ENCODE measurements around the gene ACVR1B. TPM values are rescaled to one million over a fixed set of nuclear protein-coding genes. Genes with fewer than 3 reads are reported as not detected.

Gene ACVR1B
- total RNA-seq, 2 experiments from 2014 or later, result 7.5 to 8.6 TPM

- ChIA-PET CTCF (interaction anchor here (1.1 to 19.7 kb wide), 5 partner anchors 8 to 62 kb away, joined by 6 to 411 read pairs (median 6); no protein-coding TSS in a partner anchor), POLR2A (interaction anchor here (0.7 to 2.0 kb wide), 2 partner anchors 13 to 38 kb away, joined by 3 to 5 read pairs; no protein-coding TSS in a partner anchor)
- H3K36me3 Mint-ChIP-seq (ENCODE audit: low read depth), result peaks cover 14% of the 10 kb centered on the region
- intact Hi-C loops (cut with micrococcal nuclease), result no loop called here
- ATAC-seq (no peak), DNase-seq (no peak)
- TF ChIP-seq CTCF (IDR thresholded peaks at IDR 0.05), result no peak
- no peak overlapping the region for H3K27ac Mint-ChIP-seq
- H3K4me3 Mint-ChIP-seq, result no peak overlapping the region
- no peaks in the 10 kb centered on the region for H3K9me3 Mint-ChIP-seq
- H3K27me3 Mint-ChIP-seq, result no peaks in the 10 kb centered on the region
- peaks cover 11% of the 10 kb centered on the region for H3K4me1 Mint-ChIP-seq (ENCODE audit: low read depth)
These were observed 33.2 kb downstream of the ACVR1B start for GRCh38 chr12:51984657-51985056.

GRCh38 chr12:51985154-51985835, 33.8 kb downstream of the ACVR1B start:
- intact Hi-C loops (cut with micrococcal nuclease), result no loop called here
- no peak for TF ChIP-seq CTCF (IDR thresholded peaks at IDR 0.05)
- H3K4me1 Mint-ChIP-seq (ENCODE audit: low read depth), result peaks cover 6% of the 10 kb centered on the region

GRCh38 chr12:51986834-51987233, 35.3 kb downstream of the ACVR1B start:
- DNase-seq, result no peak
- ChIA-PET POLR2A (no interaction called here), CTCF (interaction anchor here (1.0 to 19.7 kb wide), 2 partner anchors 35 to 591 kb away, joined by 3 to 411 read pairs; no protein-coding TSS in a partner anchor)
- TF ChIP-seq CTCF (IDR thresholded peaks at IDR 0.05), result no peak
- intact Hi-C loops (cut with micrococcal nuclease), result no loop called here
- H3K27me3 Mint-ChIP-seq, result no peaks in the 10 kb centered on the region
- H3K9me3 Mint-ChIP-seq, result no peaks in the 10 kb centered on the region
- H3K27ac Mint-ChIP-seq, result no peak overlapping the region
- no peaks in the 10 kb centered on the region for H3K4me1 Mint-ChIP-seq (ENCODE audit: low read depth)
- no peak for ATAC-seq
- H3K4me3 Mint-ChIP-seq, result no peak overlapping the region
- peaks cover 5% of the 10 kb centered on the region for H3K36me3 Mint-ChIP-seq (ENCODE audit: low read depth)

More at GRCh38 chr12:51985154-51985835, 33.8 kb downstream of the ACVR1B start:
- H3K9me3 Mint-ChIP-seq, result no peaks in the 10 kb centered on the region
- ATAC-seq (no peak), DNase-seq (no peak)
- H3K4me3 Mint-ChIP-seq, result no peak overlapping the region
- ChIA-PET CTCF (interaction anchor here (0.7 to 19.7 kb wide), 3 partner anchors 8 to 536 kb away, joined by 3 to 411 read pairs (median 13); no protein-coding TSS in a partner anchor), POLR2A (interaction anchor here (2.0 kb wide), 1 partner anchor 38 kb away, joined by 5 read pairs; no protein-coding TSS in a partner anchor)
- no peaks in the 10 kb centered on the region for H3K27me3 Mint-ChIP-seq
- no peak overlapping the region for H3K27ac Mint-ChIP-seq
- H3K36me3 Mint-ChIP-seq (ENCODE audit: low read depth), result peaks cover 14% of the 10 kb centered on the region

- Mint-ChIP-seq H3K9me3 (no peaks in the 10 kb centered on the region), H3K4me3 (no peak overlapping the region), H3K4me1 (ENCODE audit: low read depth) (peaks cover 7% of the 10 kb centered on the region), H3K27me3 (no peaks in the 10 kb centered on the region), H3K36me3 (ENCODE audit: low read depth) (peaks cover 4% of the 10 kb centered on the region), H3K27ac (no peak overlapping the region)
- DNase-seq (no peak), ATAC-seq (no peak)
- intact Hi-C loops (cut with micrococcal nuclease), result loop anchor here (2.0 kb wide), 1 partner anchor 33 kb away; no protein-coding TSS in a partner anchor
- ChIA-PET CTCF (interaction anchor here (1.1 to 19.7 kb wide), 15 partner anchors 8 to 164 kb away, joined by 3 to 411 read pairs (median 9); partner anchors contain the start of genes ATG101 and TAMALIN), POLR2A (interaction anchor here (0.6 to 1.3 kb wide), 3 partner anchors 14 to 30 kb away, joined by 3 to 4 read pairs (median 3); no protein-coding TSS in a partner anchor)
- TF ChIP-seq CTCF (IDR thresholded peaks at IDR 0.05), result no peak
These were observed 40.7 kb downstream of the ACVR1B start for GRCh38 chr12:51992246-51992645.

- Mint-ChIP-seq H3K27ac (no peak overlapping the region), H3K27me3 (no peaks in the 10 kb centered on the region), H3K4me1 (ENCODE audit: low read depth) (peaks cover 9% of the 10 kb centered on the region), H3K9me3 (no peaks in the 10 kb centered on the region), H3K36me3 (ENCODE audit: low read depth) (peaks cover 4% of the 10 kb centered on the region), H3K4me3 (no peak overlapping the region)
- TF ChIP-seq CTCF (IDR thresholded peaks at IDR 0.05), result no peak
- DNase-seq (no peak), ATAC-seq (no peak)
- intact Hi-C loops (cut with micrococcal nuclease), result no loop called here
- CTCF ChIA-PET, result interaction anchor here (1.3 to 19.7 kb wide), 5 partner anchors 10 to 125 kb away, joined by 3 to 411 read pairs (median 14); partner anchors contain the start of gene TAMALIN
- POLR2A ChIA-PET, result interaction anchor here (1.0 to 1.5 kb wide), 2 partner anchors 12 to 14 kb away, joined by 3 to 4 read pairs; partner anchors contain the start of gene TAMALIN
These were observed 43.0 kb downstream of the ACVR1B start for GRCh38 chr12:51994539-51994820.

Measured in activated CD8-positive, alpha-beta T cell treated with anti-CD3 and anti-CD28 coated beads for 36 hours (primary cell).